Activated CD4-positive, alpha-beta memory T cell treated with anti-CD3 and anti-CD28 coated beads, Interleukin-2, amount 10 ng/mL, durations not matched to agents 7 days and 5 days (primary cell): ENCODE results near the gene TAB2. TPM values are rescaled to one million over a fixed set of nuclear protein-coding genes. Genes with fewer than 3 reads are reported as not detected.
"Not testable (repeated sequence)": the region's sequence is repeated elsewhere in the genome, so short reads cannot be mapped to it uniquely, and the experiment has no call there.

Source experiments
- CTCF ChIA-PET: fragments of 350-600 bp; sonication (Branson Sonifier 250); formaldehyde crosslinking; loops from one replicate; lab custom pipeline; 2021; ENCODE audit warnings: antibody characterized with exemption, inconsistent platforms; lab: Charles Lee
- POLR2A ChIA-PET: fragments of 350-600 bp; sonication (Branson Sonifier 250); formaldehyde crosslinking; loops from one replicate; lab custom pipeline; 2021; ENCODE audit warnings: antibody characterized with exemption; lab: Charles Lee
- DNase-seq: peaks from one replicate; pipeline ENCODE4 v3.0.0-alpha.2; 2020
- H3K27ac Mint-ChIP-seq: one replicate; pipeline ENCODE4 v1.8.0; 2021; ENCODE audit warnings: mild to moderate bottlenecking, mixed read lengths
- H3K27me3 Mint-ChIP-seq: one replicate; pipeline ENCODE4 v1.8.0; 2021; ENCODE audit warnings: mixed read lengths
- H3K36me3 Mint-ChIP-seq: one replicate; pipeline ENCODE4 v1.8.0; 2021; ENCODE audit warnings: low read depth, mixed read lengths
- H3K4me1 Mint-ChIP-seq: one replicate; pipeline ENCODE4 v1.8.0; 2021; ENCODE audit warnings: mixed read lengths
- H3K4me3 Mint-ChIP-seq: one replicate; pipeline ENCODE4 v1.8.0; 2021; ENCODE audit warnings: mild to moderate bottlenecking, mixed read lengths
- H3K9me3 Mint-ChIP-seq: one replicate; pipeline ENCODE4 v1.8.0; 2021; ENCODE audit warnings: mixed read lengths
- total RNA-seq, 2 experiments: library from RNA; stranded (reverse); gene quantifications; one replicate each; pipeline ENCODE4 v1.2.3, GENCODE V29; 2021

The TAB2 gene
- total RNA-seq, 2 experiments from 2014 or later, result 169 to 170 TPM

DNA sequence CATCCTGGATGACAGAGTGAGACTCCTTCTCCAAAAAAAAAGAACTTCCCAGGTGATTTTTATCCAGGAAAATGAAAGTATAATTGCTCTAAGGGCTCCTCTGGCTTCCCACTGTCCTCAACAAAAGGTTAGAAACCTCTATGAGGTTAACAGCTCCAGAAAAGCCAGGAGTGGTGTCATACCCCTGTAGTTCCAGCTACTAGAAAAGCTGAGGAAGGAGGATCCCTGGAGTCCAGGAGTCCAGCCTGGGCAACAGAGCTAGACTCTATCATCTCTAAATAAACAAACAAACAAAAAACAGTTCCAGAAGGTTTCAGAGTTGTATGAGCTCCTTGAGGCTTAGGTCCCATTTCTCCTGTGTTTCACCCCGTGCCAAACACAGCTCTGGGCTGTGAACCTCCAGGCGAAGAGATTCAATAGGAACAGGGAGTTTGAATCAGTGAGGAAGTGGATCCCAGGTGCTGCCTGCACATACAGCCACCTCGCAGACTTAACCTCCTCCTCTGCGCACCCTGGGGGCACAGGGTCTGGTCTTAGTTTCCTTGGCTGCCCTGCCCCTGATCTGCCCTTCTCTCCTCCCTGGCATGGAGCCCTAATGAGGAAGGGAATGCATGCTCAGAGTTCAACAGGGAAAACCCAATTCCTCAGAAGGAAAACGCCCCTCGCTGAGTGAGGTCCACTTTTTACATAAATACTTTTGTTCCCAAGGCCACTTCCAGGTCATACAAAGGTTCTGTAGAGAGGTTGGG, 136.3 kb downstream of the TAB2 start:
- POLR2A ChIA-PET, result no interaction called here
- H3K27ac Mint-ChIP-seq, result no peak overlapping the region
- H3K4me1 Mint-ChIP-seq, result peaks cover 7% of the 10 kb centered on the region
- H3K36me3 Mint-ChIP-seq, result peaks cover 56% of the 10 kb centered on the region
- H3K4me3 Mint-ChIP-seq, result no peak overlapping the region
- CTCF ChIA-PET, result interaction anchor here (3.4 kb wide), 1 partner anchor 63 kb away, joined by 13 read pairs; no protein-coding TSS in a partner anchor
- H3K9me3 Mint-ChIP-seq, result no peaks in the 10 kb centered on the region
- H3K27me3 Mint-ChIP-seq, result no peaks in the 10 kb centered on the region
- no peak for DNase-seq

DNA sequence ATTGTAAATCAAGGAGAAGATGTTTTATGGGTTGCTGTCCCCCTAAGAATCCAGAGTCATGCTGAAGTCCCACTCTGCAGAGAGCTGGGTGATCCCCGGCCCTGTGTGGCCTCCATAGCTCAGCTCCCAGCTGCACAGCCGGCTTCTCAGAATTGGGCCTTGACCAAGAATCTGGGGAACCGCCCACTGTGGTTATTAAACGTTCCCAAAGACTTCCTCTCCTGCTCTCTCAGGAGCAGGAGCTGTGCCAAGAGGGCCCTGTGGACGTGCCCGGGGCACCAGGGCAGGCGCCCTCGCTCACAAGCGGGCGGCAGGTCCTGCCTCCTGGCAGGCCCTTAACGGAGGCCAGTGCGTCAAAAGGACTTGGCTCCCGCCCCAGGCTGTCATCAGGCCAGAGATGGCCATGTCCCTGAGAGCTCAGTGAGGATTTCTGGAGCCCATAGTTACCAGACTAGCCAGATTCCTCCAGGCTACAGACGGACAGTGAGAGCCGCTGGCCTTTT, 136.9 kb downstream of the TAB2 start:
- Mint-ChIP-seq H3K27me3 (no peaks in the 10 kb centered on the region), H3K27ac (no peak overlapping the region), H3K36me3 (peaks cover 58% of the 10 kb centered on the region), H3K4me3 (no peak overlapping the region), H3K9me3 (no peaks in the 10 kb centered on the region), H3K4me1 (peaks cover 7% of the 10 kb centered on the region)
- CTCF ChIA-PET, result interaction anchor here (3.4 kb wide), 1 partner anchor 63 kb away, joined by 13 read pairs; no protein-coding TSS in a partner anchor
- POLR2A ChIA-PET, result no interaction called here
- no peak for DNase-seq

DNA sequence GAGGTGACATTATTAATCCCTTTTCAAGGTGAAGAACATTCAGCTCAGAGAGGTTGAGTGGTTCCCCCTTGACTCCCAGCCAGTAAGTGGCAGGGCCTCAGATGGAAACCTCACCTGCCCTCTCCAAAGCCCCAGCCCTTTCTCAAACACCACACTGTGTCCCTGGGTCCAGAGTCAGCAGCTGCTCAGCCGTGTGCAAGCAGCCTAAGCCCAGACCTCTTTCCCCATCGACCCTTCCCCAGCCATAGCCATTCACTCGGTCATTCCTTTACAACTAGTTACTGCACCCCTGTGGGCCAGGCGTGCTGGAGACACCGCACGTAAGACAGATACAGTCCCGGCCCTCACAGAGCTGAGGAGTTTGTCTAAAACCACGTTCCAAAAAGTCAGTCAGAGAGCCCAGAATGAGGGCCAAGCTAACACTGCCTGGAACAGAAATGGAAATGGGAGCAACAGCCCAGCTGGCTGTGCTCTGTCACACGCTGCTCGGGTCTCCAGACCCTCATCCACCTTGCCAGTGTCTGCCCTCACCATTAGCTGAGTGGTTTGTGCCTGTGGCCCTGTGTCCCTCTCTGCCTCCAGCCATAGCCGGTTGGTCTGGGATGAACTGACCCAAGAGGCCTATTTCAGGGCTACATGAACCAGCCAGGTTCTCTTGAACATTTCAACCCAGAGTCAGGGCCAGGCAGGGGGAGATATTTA, 137.7 kb downstream of the TAB2 start:
- Mint-ChIP-seq H3K9me3 (no peaks in the 10 kb centered on the region), H3K4me3 (no peak overlapping the region), H3K4me1 (peaks cover 7% of the 10 kb centered on the region), H3K27me3 (no peaks in the 10 kb centered on the region), H3K36me3 (peaks cover 58% of the 10 kb centered on the region), H3K27ac (no peak overlapping the region)
- ChIA-PET POLR2A (no interaction called here), CTCF (interaction anchor here (3.4 kb wide), 1 partner anchor 62 kb away, joined by 13 read pairs; no protein-coding TSS in a partner anchor)
- no peak for DNase-seq

DNA sequence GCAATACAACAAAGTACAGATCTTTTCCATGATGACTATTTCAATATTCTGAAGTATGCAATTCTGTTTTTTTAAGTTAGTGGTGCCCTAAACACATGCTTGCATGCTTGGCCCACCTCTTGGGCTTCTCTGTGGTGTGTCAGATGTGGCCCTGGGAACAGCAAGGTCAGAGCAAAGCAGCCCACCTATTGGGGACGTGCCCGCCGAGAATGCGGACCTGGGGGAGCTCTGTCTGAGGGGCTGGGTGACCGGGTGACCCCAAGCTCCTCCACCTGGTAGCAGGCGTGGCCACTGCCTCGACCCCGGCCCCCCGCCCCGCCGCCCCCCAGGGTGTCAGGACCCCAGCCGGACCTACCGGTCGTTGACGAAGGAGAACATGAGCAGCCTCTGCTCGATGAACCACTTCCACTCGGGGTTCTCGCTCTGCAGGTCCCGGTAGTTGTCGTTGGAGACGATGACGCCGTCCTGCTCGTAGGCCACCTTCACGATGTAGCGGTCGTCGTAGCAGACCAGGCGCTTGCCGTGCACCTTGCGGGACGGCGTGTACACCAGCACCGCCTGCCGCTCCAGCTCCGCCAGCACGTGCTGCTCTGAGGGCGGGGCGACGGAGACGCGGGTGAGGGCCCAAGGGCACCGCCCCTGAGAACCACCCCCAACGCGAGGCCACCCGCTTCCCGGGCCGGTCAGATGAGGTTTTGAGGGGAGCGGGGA, 139.0 kb downstream of the TAB2 start:
- POLR2A ChIA-PET, result no interaction called here
- H3K4me1 Mint-ChIP-seq, result peaks cover 7% of the 10 kb centered on the region
- no peak overlapping the region for H3K27ac Mint-ChIP-seq
- no peak overlapping the region for H3K4me3 Mint-ChIP-seq
- no peaks in the 10 kb centered on the region for H3K27me3 Mint-ChIP-seq
- CTCF ChIA-PET, result no interaction called here
- peaks cover 60% of the 10 kb centered on the region for H3K36me3 Mint-ChIP-seq
- H3K9me3 Mint-ChIP-seq, result no peaks in the 10 kb centered on the region
- no peak for DNase-seq

DNA sequence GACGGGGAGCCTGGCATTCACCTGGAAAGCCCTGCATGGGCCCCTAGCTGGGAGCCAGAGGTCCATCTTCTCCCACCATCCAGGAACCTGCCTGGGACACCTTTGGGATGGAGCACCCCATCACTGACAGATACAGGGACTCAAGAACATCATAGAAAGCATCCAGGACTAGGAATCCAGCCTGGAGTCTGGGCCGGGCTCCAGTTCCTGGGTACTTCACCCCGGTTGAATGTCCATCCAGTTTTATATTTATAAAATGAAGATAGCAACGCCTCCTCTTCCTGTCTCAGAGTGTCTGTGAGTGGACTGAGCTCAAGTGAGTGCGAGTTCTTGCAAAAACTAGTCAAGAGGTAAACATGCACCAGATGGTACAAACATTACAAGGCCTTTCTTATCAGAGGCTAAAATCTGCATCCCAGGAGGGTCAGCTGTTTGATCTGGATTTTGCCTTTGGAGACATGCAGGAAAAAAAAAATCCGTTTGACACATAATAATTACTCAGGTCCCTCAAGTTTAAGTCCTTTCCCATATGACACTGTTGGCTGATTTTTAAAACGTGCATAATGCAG, 139.9 kb downstream of the TAB2 start:
- POLR2A ChIA-PET, result no interaction called here

DNA sequence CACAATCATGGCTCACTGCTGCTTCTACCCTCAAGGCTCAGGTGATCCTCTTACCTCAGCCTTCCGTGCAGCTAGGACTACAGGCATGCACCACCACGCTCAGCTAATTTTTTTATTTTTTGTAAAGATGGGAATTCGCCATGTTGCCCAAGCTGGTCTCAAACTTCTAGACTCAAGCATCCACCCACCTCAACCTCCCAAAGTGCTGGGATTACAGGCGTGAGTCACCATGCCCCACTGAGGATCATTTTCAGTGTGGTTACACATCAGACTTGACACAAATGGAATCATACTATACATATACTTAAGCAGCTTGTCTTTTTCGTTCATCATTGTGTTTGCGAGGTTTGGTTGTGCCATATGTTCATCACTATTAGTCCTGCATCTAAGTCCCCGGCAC, 140.7 kb downstream of the TAB2 start:
- H3K9me3 Mint-ChIP-seq, result no peaks in the 10 kb centered on the region
- H3K4me3 Mint-ChIP-seq, result no peak overlapping the region
- no peak for DNase-seq
- no peak overlapping the region for H3K27ac Mint-ChIP-seq
- peaks cover 7% of the 10 kb centered on the region for H3K4me1 Mint-ChIP-seq
- H3K36me3 Mint-ChIP-seq, result peaks cover 61% of the 10 kb centered on the region
- H3K27me3 Mint-ChIP-seq, result no peaks in the 10 kb centered on the region
- POLR2A ChIA-PET, result no interaction called here
- CTCF ChIA-PET, result interaction anchor here (1.4 kb wide), 1 partner anchor 25 kb away, joined by 4 read pairs; no protein-coding TSS in a partner anchor

More for the DNA sequence above, 139.9 kb downstream of the TAB2 start:
- no peak overlapping the region for H3K4me3 Mint-ChIP-seq
- H3K27ac Mint-ChIP-seq, result no peak overlapping the region
- peaks cover 7% of the 10 kb centered on the region for H3K4me1 Mint-ChIP-seq
- CTCF ChIA-PET, result interaction anchor here (1.4 kb wide), 1 partner anchor 26 kb away, joined by 4 read pairs; no protein-coding TSS in a partner anchor
- DNase-seq, result no peak
- peaks cover 61% of the 10 kb centered on the region for H3K36me3 Mint-ChIP-seq
- H3K27me3 Mint-ChIP-seq, result no peaks in the 10 kb centered on the region
- H3K9me3 Mint-ChIP-seq, result no peaks in the 10 kb centered on the region

DNA sequence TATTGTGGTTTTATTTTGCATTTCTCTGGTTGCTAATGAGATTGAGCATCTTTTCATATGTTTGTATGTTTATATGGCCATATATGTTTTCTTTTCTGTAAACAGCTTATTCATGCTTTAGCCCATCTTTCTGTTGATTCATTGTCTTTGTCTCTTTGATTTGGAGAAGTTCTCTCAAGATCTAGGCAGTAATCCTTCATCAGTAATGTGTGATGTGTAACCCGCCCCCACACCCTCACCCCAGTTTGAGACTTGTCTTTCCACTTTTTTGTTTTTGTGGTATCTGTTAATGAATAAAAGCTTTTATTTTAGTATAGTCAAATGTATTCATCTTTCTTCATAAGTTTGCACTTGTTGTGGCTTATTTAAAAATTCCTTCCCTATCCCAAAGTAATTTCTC, 141.3 kb downstream of the TAB2 start:
- Mint-ChIP-seq H3K9me3 (no peaks in the 10 kb centered on the region), H3K27ac (no peak overlapping the region), H3K4me1 (peaks cover 8% of the 10 kb centered on the region), H3K4me3 (no peak overlapping the region), H3K36me3 (peaks cover 65% of the 10 kb centered on the region), H3K27me3 (no peaks in the 10 kb centered on the region)
- no peak for DNase-seq
- CTCF ChIA-PET, result interaction anchor here (1.3 kb wide), 1 partner anchor 87 kb away, joined by 3 read pairs; the partner anchor contains the start of gene PPIL4
- POLR2A ChIA-PET, result interaction anchor here (1.1 kb wide), 1 partner anchor 9 kb away, joined by 3 read pairs; no protein-coding TSS in a partner anchor

DNA sequence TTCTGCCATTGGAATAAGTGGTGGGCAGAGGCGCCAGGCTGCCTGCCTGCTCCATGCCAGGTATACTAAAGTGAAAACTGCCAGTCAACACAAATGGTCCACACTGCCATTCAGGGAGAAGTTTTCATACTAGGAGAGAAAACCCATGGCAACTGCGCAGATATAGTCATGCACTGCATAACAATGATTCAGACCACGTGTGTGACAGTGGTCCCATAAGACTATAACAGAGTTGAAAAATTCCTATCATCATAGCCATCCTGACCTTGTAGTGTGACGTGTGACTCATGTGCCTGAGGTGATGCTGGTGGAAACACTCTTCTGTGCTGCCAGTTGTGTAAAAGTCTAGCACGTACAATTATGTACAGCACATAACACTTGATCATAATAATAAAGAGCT, 142.2 kb downstream of the TAB2 start:
- CTCF ChIA-PET, result interaction anchor here (1.3 to 1.6 kb wide), 2 partner anchors 57 to 86 kb away, joined by 3 read pairs; partner anchors contain the start of gene PPIL4
- H3K36me3 Mint-ChIP-seq, result peaks cover 73% of the 10 kb centered on the region
- no peak overlapping the region for H3K27ac Mint-ChIP-seq
- H3K4me3 Mint-ChIP-seq, result no peak overlapping the region
- no peaks in the 10 kb centered on the region for H3K9me3 Mint-ChIP-seq
- H3K4me1 Mint-ChIP-seq, result peaks cover 17% of the 10 kb centered on the region
- POLR2A ChIA-PET, result interaction anchor here (1.1 kb wide), 1 partner anchor 8 kb away, joined by 3 read pairs; no protein-coding TSS in a partner anchor
- DNase-seq, result no peak
- H3K27me3 Mint-ChIP-seq, result no peaks in the 10 kb centered on the region

DNA sequence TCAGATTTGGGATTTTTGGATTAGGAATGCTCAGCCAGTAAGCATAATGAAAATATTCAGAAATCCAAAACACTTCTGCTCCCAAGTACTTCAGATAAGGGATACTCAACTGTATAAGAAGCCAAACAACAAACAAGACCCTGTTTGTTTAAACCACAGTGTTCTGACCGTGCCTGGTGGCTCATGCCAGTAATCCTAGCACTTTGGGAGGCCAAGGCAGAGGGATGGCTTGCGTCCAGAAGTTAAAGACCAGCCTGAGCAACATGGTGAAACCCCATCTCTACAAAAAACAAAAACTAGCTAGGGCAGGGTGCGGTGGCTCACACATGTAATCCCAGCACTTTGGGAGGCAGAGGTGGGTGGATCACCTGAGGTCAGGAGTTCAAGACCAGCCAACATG, 142.7 kb downstream of the TAB2 start:
- not testable (repeated sequence) for H3K9me3 Mint-ChIP-seq, DNase-seq, H3K27ac Mint-ChIP-seq, H3K4me3 Mint-ChIP-seq, H3K27me3 Mint-ChIP-seq
- ChIA-PET CTCF (interaction anchor here (1.6 kb wide), 1 partner anchor 57 kb away, joined by 3 read pairs; no protein-coding TSS in a partner anchor), POLR2A (interaction anchor here (2.1 kb wide), 1 partner anchor 18 kb away, joined by 7 read pairs; no protein-coding TSS in a partner anchor)
- Mint-ChIP-seq H3K4me1 (peaks cover 17% of the 10 kb centered on the region), H3K36me3 (peaks cover 70% of the 10 kb centered on the region)

Other genes with a start within 250 kb of the TAB2 start
- gene SUMO4, start 82.5 kb downstream of the TAB2 start, total RNA-seq, result 1 to 10 TPM; 8.1 to 8.5 TPM
- 10 to 100 TPM; 37.4 to 37.6 TPM for gene ZC3H12D, start 167.3 kb downstream of the TAB2 start, total RNA-seq
- gene PPIL4, start 228.3 kb downstream of the TAB2 start, total RNA-seq, result 10 to 100 TPM; 17.0 to 18.3 TPM
- gene GINM1, start 248.7 kb downstream of the TAB2 start, total RNA-seq, result 10 to 100 TPM; 18.1 to 18.4 TPM